GM12875 (cell line): ENCODE results near the gene CATSPERE.

Experiments used
- H3K4me3 ChIP-seq: one replicate; pipeline ENCODE4 v1.5.1; 2011; ENCODE audit warnings: low read depth, low read length, control low read depth
- CTCF ChIP-seq: IDR thresholded peaks from 2 replicates; pipeline ENCODE4 v1.5.1; 2011; ENCODE audit warnings: low read depth, mild to moderate bottlenecking, control low read depth, inconsistent platforms, low read length, moderate library complexity, borderline replicate concordance; ENCODE audit not compliant: insufficient read depth

CATSPERE gene

DNA sequence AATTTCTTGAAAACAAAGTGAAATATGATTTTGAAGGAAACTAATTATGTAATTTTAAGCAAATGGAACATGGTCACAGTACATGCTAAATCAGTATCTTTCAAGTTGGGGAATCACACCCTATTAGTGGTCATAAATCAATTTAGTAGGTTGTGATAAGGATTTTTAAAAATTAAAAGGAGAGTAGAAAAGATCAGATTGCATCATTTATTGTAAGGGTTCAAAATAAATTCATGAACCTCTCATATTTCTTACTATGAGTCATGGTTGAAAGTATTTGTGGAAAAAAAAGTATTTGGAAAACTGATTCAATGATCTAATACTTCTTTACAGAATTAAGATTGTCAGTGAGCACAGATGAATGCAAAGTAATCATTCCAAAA lies 24.0 kb upstream of the CATSPERE start:
- no peak overlapping the region for H3K4me3 ChIP-seq
- no peak for TF ChIP-seq CTCF

DNA sequence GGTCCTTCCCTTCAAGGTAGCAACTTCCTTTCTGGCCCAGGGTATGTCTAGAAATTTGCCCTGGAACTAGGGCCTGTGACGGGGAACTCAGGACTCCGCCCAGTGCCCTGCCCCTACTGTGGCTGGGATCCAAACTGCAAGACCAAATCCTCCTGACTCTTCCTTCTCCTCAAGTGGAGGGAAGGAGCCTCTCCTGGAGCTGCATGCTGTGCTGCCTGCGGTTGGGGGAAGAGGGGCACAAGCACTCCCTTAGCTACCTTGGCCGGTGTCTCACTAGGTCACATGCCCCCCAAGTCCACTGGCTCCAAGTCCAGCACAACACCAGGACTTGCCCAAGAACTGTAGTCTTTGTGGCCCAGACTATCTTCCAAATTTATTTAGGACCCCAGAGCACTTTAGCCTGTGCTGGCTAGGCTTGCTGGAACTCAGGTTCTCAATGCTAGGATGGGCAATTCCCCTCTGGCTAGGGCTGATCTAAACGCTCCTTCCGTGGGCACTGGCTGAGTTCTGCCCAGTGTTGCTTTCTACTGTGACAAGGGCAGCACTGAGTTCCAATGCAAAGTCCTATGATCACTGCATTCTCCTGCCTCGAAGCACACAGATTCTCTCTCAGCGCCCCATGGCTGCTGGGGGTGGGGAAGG lies 21.6 kb upstream of the CATSPERE start:
- TF ChIP-seq CTCF: no peak
- no peak overlapping the region for H3K4me3 ChIP-seq

GRCh38 chr1:244442850-244443249 lies 18.2 kb upstream of the CATSPERE start:
- no peak overlapping the region for H3K4me3 ChIP-seq
- TF ChIP-seq CTCF: no peak

- TF ChIP-seq CTCF: no peak
Observed at GRCh38 chr1:244444854-244445253, 16.2 kb upstream of the CATSPERE start.

DNA sequence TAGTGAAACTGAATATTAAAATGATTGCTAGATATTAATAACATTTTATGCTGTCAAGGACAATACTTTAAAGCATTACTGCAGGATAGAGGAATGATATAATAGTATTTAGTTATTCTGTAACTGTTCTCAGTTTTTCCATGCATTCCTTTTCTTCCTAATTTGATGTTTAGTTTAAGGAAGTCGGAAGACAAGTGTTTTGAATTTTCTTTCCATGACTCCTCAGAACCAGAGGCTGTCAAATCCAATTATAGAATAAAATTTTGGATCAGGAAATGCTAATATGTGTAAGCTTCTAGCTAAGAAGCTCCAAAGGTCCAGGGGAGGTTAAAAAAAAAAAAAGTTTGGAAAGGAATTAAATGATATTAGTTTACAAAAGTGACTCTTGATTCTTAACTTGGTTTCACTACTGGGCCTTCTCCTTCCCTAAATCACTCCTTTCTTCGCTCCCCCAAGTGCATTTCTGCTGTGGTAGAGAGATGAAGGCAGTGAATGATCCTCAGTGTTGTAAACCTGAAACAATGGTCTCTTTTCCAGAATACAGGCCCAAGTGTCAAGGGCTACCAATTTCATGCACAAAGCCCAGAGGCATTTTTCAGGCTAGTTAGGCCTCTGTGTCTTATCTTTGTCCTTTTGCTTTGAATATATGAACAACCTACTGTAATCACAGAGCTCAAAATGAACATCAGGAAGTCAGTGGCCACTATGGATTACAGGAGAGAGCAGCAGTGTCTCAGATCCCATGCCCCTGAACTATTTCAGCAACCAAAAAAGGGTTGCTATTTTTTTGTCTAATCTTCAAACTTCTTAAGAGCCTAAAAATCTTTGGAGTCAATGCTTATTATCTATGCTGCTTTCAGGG lies 15.5 kb upstream of the CATSPERE start:
- TF ChIP-seq CTCF: no peak
- no peak overlapping the region for H3K4me3 ChIP-seq

More at GRCh38 chr1:244444854-244445253, 16.2 kb upstream of the CATSPERE start:
- no peak overlapping the region for H3K4me3 ChIP-seq

GRCh38 chr1:244447024-244447423 lies 14.0 kb upstream of the CATSPERE start:
- TF ChIP-seq CTCF: no peak
- no peak overlapping the region for H3K4me3 ChIP-seq

DNA sequence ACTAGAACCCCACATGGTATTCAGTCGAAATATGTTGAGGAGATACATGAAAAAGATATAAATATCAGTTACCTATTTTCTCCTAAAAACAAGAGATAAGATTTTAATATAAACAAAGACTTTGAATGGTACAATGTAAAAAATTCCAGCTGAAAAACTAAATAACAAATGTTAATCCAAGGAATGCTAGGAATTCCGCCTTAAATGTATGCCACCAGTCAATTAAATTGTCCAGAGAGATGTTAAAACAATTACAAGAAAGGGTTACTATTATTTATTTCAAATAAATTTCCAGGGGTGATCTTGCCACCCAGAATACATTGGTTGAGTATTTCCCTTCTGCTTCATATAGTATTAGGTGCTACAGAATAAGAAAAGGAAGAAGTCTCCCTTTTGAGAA lies 13.5 kb upstream of the CATSPERE start:
- no peak for TF ChIP-seq CTCF
- no peak overlapping the region for H3K4me3 ChIP-seq
